GM12878 (cell line): Measurements from ENCODE around the gene SSRP1. TPM values are rescaled to one million over a fixed set of nuclear protein-coding genes. Genes with fewer than 3 reads are reported as not detected.

Experiments used
- ATAC-seq: fragments of 200-7000 bp; cut with Tn5 transposase; 3 replicates; pipeline ENCODE4 v1.9.1; 2020; ENCODE audit warnings: mild to moderate bottlenecking, moderate library complexity
- BruUV-seq: library from RNA; stranded (reverse); fragments of 400-500 nt; replicated peaks from 2 replicates; lab custom pipeline; 2021; lab: Mats Ljungman, UMichigan
- CTCF ChIA-PET: fragments of 300-600 bp; sonication (Branson Sonifier 250); formaldehyde crosslinking; extraction: SDS; loops from one replicate; lab custom pipeline; 2021; ENCODE audit warnings: inconsistent platforms; lab: Yijun Ruan, JAX
- POLR2A ChIA-PET: fragments of 350-600 bp; formaldehyde crosslinking; extraction: SDS; loops from one replicate; lab custom pipeline; 2021; ENCODE audit warnings: inconsistent platforms; lab: Charles Lee
- RAD21 ChIA-PET: fragments of 300-600 bp; sonication (Branson Sonifier 250); formaldehyde crosslinking; loops from one replicate; lab custom pipeline; 2023; ENCODE audit warnings: antibody characterized with exemption; ENCODE audit not compliant: unreplicated experiment; lab: Charles Lee
- SMC1A ChIA-PET: fragments of 300-600 bp; sonication (Branson Sonifier 250); formaldehyde crosslinking; loops from one replicate; lab custom pipeline; 2023; ENCODE audit not compliant: unreplicated experiment, uncharacterized antibody; lab: Charles Lee
- DNase-seq: peaks from one replicate; pipeline ENCODE4 v3.0.0-alpha.2; 2011; ENCODE audit warnings: low read depth, low spot score
- FAIRE-seq: peaks from 3 replicates; lab custom pipeline; 2011; peaks lifted over from hg19 to GRCh38; lab: Jason Lieb, UNC
- H2AFZ ChIP-seq: 2 replicates; pipeline ENCODE4 v1.6.0; 2011; ENCODE audit warnings: low read depth, low read length, control low read depth; ENCODE audit not compliant: control insufficient read depth
- H3K27ac ChIP-seq: 2 replicates; pipeline ENCODE4 v1.5.1; 2011; ENCODE audit warnings: control low read depth; ENCODE audit not compliant: control insufficient read depth, insufficient read depth
- H3K27me3 ChIP-seq, 2 experiments: replicated peaks in 1 of 2; 2 replicates each; pipeline versions ENCODE4 v1.6.0 to v1.6.1; 2011; ENCODE audit warnings: low read length in 1 of 2; ENCODE audit not compliant: control insufficient read depth in 2 of 2, insufficient read depth in 2 of 2
- H3K36me3 ChIP-seq, 2 experiments: 2 replicates each; pipeline ENCODE4 v1.5.1; 2011; ENCODE audit warnings: low read length in 1 of 2; ENCODE audit not compliant: control insufficient read depth in 2 of 2, insufficient read depth in 2 of 2
- H3K4me1 ChIP-seq: 2 replicates; pipeline ENCODE4 v1.6.1; 2011; ENCODE audit warnings: mild to moderate bottlenecking, low read length, moderate library complexity, mixed read lengths; ENCODE audit not compliant: control insufficient read depth, insufficient read depth
- H3K4me2 ChIP-seq: 2 replicates; pipeline ENCODE4 v1.6.0; 2011; ENCODE audit warnings: control low read depth; ENCODE audit not compliant: control insufficient read depth, insufficient read depth
- H3K4me3 ChIP-seq: fragments of 200-600 bp; sonication (generic); 2 replicates; pipeline ENCODE4 v1.5.1; 2016
- H3K79me2 ChIP-seq: 2 replicates; pipeline ENCODE4 v1.6.0; 2011; ENCODE audit warnings: low read length; ENCODE audit not compliant: control insufficient read depth, insufficient read depth
- H3K9ac ChIP-seq: 2 replicates; pipeline ENCODE4 v1.8.0; 2011; ENCODE audit warnings: low read length, control low read depth, mixed read lengths; ENCODE audit not compliant: control insufficient read depth, insufficient read depth
- H3K9me3 ChIP-seq: replicated peaks from 3 replicates; pipeline ENCODE4 v1.5.1; 2011; ENCODE audit warnings: mild to moderate bottlenecking, low read length; ENCODE audit not compliant: control insufficient read depth, insufficient read depth
- H4K20me1 ChIP-seq: 2 replicates; pipeline ENCODE4 v1.6.0; 2011; ENCODE audit not compliant: control insufficient read depth, insufficient read depth
- CHD2 ChIP-seq: IDR thresholded peaks from 2 replicates; pipeline ENCODE4 v1.6.1; 2011; ENCODE audit warnings: low read depth, low read length, improper control_type of control experiment, borderline replicate concordance
- E4F1 ChIP-seq: fragments of 450-650 bp; IDR thresholded peaks from 2 replicates; pipeline ENCODE4 v1.6.1; 2018; ENCODE audit warnings: borderline replicate concordance, mild to moderate bottlenecking; ENCODE audit not compliant: partially characterized antibody
- HCFC1 ChIP-seq: fragments of 150-350 bp; IDR thresholded peaks from 2 replicates; pipeline ENCODE4 v1.6.1; 2014; ENCODE audit warnings: low read length
- IKZF2 ChIP-seq, 2 experiments: fragments of 450-650 bp; IDR thresholded peaks; 2 replicates each; pipeline ENCODE4 v1.6.1; 2017; ENCODE audit warnings: mild to moderate bottlenecking in 2 of 2, moderate library complexity in 2 of 2
- IRF4 ChIP-seq: IDR thresholded peaks from 2 replicates; pipeline ENCODE4 v1.6.1; 2011; ENCODE audit warnings: low read depth, low read length
- MLLT1 ChIP-seq: fragments of 450-650 bp; IDR thresholded peaks from 2 replicates; pipeline ENCODE4 v1.6.1; 2016; ENCODE audit warnings: mild to moderate bottlenecking
- RAD51 ChIP-seq: fragments of 450-650 bp; IDR thresholded peaks from 2 replicates; pipeline ENCODE4 v1.6.1; 2016; ENCODE audit warnings: moderate library complexity, mild to moderate bottlenecking, inconsistent platforms
- RUNX3 ChIP-seq: IDR thresholded peaks from 2 replicates; pipeline ENCODE4 v1.6.1; 2012; ENCODE audit warnings: low read length, inconsistent platforms
- SIN3A ChIP-seq: IDR thresholded peaks from 2 replicates; pipeline ENCODE4 v1.6.1; 2012; ENCODE audit warnings: low read depth, low read length, improper control_type of control experiment
- WGBS: methylation state at CpG from one replicate; pipeline ENCODE4 v1.1.6; 2016; ENCODE audit warnings: low lambda C conversion rate; ENCODE audit not compliant: insufficient replicate concordance, insufficient coverage; ENCODE audit errors: missing lambda C conversion rate; 5-methylcytosine and 5-hydroxymethylcytosine counted together
- in situ Hi-C: fragments of 300-500 bp; cut with MboI; formaldehyde crosslinking; loops from 9 replicates; pipeline ENCODE4 v1.14.3; 2018; ENCODE audit warnings: mixed read lengths
- intact Hi-C: fragments of 100-400 bp; cut with micrococcal nuclease; formaldehyde crosslinking; loops from one replicate; pipeline ENCODE4 v1.14.2; 2022; ENCODE audit not compliant: unreplicated experiment
- polyA plus RNA-seq, 11 experiments: library from polyadenylated mRNA; depleted of rRNA in 4 of 11; unstranded in 6 of 11; stranded (reverse) in 5 of 11; fragments of >200 nt; fragmentation: Nextera tagmentation in 4 of 11; fragmentation: Illumina TruSeq in 1 of 11; extraction: Ambion mirVana in 4 of 11; extraction: Trizol in 1 of 11; gene quantifications; 1 replicate in 1 of 11; 2 replicates in 10 of 11; pipeline versions ENCODE4 v1.2.1 to v1.2.3, GENCODE V29; 2011 to 2016; ENCODE audit warnings: inconsistent platforms in 2 of 11, missing spikeins in 2 of 11, low read depth in 1 of 11
- total RNA-seq, 4 experiments: library from RNA; depleted of rRNA in 3 of 4; stranded (reverse); fragments of >200 nt in 3 of 4; fragmentation: Illumina TruSeq in 1 of 4; extraction: Trizol in 1 of 4; gene quantifications; 2 replicates each; pipeline versions ENCODE4 v1.2.1 to v1.2.3, GENCODE V29; 2013 to 2021

SSRP1 gene
- total and polyA plus RNA-seq, 10 of the 15 experiments (the other 5 are each of a cell fraction or from before 2014, with no cell fraction given) = 73.6 to 279 (median 138) TPM

GRCh38 chr11:57374966-57375365 is 39.3 kb upstream of the SSRP1 start:
- in situ Hi-C loops = no loop called here
- no TSS peak for BruUV-seq

GRCh38 chr11:57373146-57373545 is 37.5 kb upstream of the SSRP1 start:
- TF ChIP-seq RUNX3 (no peak), HCFC1 (no peak), IKZF2 (IDR thresholded peaks at IDR 0.05) (no peak), SIN3A (no peak), E4F1 (no peak), MLLT1 (no peak), CHD2 (no peak), IRF4 (no peak)
- Histone ChIP-seq H3K4me2 (no peak overlapping the region), H3K9me3 (no peaks in the 10 kb centered on the region), H3K79me2 (no peaks in the 10 kb centered on the region), H4K20me1 (no peaks in the 10 kb centered on the region), H3K27ac (no peak overlapping the region), H3K27me3 (no peaks in the 10 kb centered on the region; a peak in 1 of 4 replicates), H3K4me3 (no peak overlapping the region), H3K36me3 (no peaks in the 10 kb centered on the region), H2AFZ (no peak overlapping the region), H3K9ac (no peak overlapping the region), H3K4me1 (no peaks in the 10 kb centered on the region)
- WGBS = 31% methylated on average over 3 of the region's 3 CpGs
- ATAC-seq (no peak), FAIRE-seq (no peak), DNase-seq (no peak)
- BruUV-seq = no TSS peak
- ChIA-PET POLR2A (no interaction called here), CTCF (interaction anchor here (0.9 kb wide), 1 partner anchor 45 kb away, joined by 3 read pairs; no protein-coding TSS in a partner anchor), RAD21 (no interaction called here), SMC1A (interaction anchor here (0.9 kb wide), 1 partner anchor 14 kb away, joined by 3 read pairs; no protein-coding TSS in a partner anchor)
- in situ Hi-C loops = no loop called here
- intact Hi-C loops = no loop called here

More at GRCh38 chr11:57374966-57375365, 39.3 kb upstream of the SSRP1 start:
- Histone ChIP-seq H2AFZ (no peak overlapping the region), H3K4me2 (no peak overlapping the region), H3K4me1 (no peaks in the 10 kb centered on the region), H3K36me3 (no peaks in the 10 kb centered on the region), H3K27ac (no peak overlapping the region), H3K4me3 (no peak overlapping the region), H3K9me3 (no peaks in the 10 kb centered on the region), H3K27me3 (no peaks in the 10 kb centered on the region; a peak in 1 of 4 replicates), H3K79me2 (no peaks in the 10 kb centered on the region), H4K20me1 (no peaks in the 10 kb centered on the region), H3K9ac (no peak overlapping the region)
- SMC1A ChIA-PET = no interaction called here
- 55% methylated on average over 3 of the region's 3 CpGs for WGBS
- FAIRE-seq (no peak), DNase-seq (no peak), ATAC-seq (no peak)
- CTCF ChIA-PET = interaction anchor here (1.2 kb wide), 1 partner anchor 119 kb away, joined by 3 read pairs; no protein-coding TSS in a partner anchor
- intact Hi-C loops = no loop called here
- TF ChIP-seq RAD51 = no peak
- POLR2A ChIA-PET = no interaction called here
- RAD21 ChIA-PET = no interaction called here
